RWPE1 (cell line): ENCODE results near the gene ASH1L.
"Not testable (repeated sequence)": the region's sequence is repeated elsewhere in the genome, so short reads cannot be mapped to it uniquely, and the experiment has no call there.

ENCODE experiments used
- CTCF ChIA-PET: fragments of 350-600 bp; sonication (Branson Sonifier 250); formaldehyde crosslinking; extraction: SDS; loops from one replicate; lab custom pipeline; 2021; lab: Yijun Ruan, JAX
- POLR2A ChIA-PET: fragments of 400-600 bp; formaldehyde crosslinking; extraction: SDS; loops from one replicate; lab custom pipeline; 2020; ENCODE audit warnings: antibody characterized with exemption; ENCODE audit not compliant: low non-redundant PET; lab: Yijun Ruan, JAX
- DNase-seq: peaks from one replicate; pipeline ENCODE4 v3.0.0; 2012; ENCODE audit warnings: low spot score
- H3K27ac ChIP-seq: fragments of 450-650 bp; 2 replicates; pipeline ENCODE4 v1.5.1; 2017
- TF ChIP-seq, protein P1 (sequence below): fragments of 450-650 bp; conservative IDR thresholded peaks from 2 replicates; pipeline ENCODE4 v1.5.1; 2017; ENCODE audit warnings: low read depth, mild to moderate bottlenecking

Gene ASH1L

DNA sequence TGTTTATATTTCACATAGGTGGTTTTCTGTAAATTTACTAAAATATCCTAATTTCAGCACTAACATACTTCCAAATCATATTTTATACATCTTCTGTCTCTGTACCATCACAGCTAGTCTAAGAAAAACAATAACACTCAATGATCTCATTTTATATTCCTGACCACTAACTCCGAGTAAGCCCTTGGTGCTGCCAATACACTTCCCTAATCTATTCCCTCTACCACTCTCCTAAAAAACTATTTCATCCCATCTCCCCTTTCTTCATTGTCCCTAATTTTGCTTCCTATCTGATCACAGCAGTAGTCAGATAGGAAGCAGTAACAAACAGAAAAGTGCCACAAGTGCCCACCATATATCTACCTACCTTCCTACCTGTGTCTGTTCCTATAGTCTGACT is 36.2 kb downstream of the ASH1L start:
- ChIA-PET POLR2A (no interaction called here), CTCF (interaction anchor here (0.7 kb wide), 1 partner anchor 58 kb away, joined by 3 read pairs; no protein-coding TSS in a partner anchor)
- TF ChIP-seq, protein P1, sequence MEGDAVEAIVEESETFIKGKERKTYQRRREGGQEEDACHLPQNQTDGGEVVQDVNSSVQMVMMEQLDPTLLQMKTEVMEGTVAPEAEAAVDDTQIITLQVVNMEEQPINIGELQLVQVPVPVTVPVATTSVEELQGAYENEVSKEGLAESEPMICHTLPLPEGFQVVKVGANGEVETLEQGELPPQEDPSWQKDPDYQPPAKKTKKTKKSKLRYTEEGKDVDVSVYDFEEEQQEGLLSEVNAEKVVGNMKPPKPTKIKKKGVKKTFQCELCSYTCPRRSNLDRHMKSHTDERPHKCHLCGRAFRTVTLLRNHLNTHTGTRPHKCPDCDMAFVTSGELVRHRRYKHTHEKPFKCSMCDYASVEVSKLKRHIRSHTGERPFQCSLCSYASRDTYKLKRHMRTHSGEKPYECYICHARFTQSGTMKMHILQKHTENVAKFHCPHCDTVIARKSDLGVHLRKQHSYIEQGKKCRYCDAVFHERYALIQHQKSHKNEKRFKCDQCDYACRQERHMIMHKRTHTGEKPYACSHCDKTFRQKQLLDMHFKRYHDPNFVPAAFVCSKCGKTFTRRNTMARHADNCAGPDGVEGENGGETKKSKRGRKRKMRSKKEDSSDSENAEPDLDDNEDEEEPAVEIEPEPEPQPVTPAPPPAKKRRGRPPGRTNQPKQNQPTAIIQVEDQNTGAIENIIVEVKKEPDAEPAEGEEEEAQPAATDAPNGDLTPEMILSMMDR = no peak
- no peak for DNase-seq
- H3K27ac ChIP-seq = no peak overlapping the region

GRCh38 chr1:155522069-155522468 is 40.5 kb downstream of the ASH1L start:
- no peak for DNase-seq
- TF ChIP-seq, protein P1 = no peak
- ChIA-PET POLR2A (no interaction called here), CTCF (no interaction called here)
- H3K27ac ChIP-seq = no peak overlapping the region

DNA sequence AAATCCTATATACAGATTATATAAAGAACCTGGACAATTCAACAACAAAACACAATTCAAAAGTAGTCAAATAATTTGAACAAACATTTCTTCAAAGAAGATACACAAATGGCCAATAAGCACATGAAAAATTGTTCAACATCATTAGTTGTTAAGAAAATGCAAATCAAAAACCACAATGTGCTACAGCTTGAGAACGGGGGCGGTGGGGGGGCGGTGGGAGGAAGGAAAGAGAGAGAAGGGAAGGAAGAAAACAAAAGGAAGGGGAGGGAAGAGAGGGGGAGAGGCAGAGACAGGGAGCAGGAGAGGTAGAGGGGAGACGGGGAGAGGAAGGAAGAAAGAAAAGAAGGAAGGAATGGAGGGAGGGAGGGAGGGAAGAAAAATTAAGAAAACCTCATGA is 44.1 kb downstream of the ASH1L start:
- ChIA-PET POLR2A (no interaction called here), CTCF (interaction anchor here (0.6 kb wide), 1 partner anchor 1567 kb away, joined by 4 read pairs; no protein-coding TSS in a partner anchor)
- no peak overlapping the region for H3K27ac ChIP-seq

DNA sequence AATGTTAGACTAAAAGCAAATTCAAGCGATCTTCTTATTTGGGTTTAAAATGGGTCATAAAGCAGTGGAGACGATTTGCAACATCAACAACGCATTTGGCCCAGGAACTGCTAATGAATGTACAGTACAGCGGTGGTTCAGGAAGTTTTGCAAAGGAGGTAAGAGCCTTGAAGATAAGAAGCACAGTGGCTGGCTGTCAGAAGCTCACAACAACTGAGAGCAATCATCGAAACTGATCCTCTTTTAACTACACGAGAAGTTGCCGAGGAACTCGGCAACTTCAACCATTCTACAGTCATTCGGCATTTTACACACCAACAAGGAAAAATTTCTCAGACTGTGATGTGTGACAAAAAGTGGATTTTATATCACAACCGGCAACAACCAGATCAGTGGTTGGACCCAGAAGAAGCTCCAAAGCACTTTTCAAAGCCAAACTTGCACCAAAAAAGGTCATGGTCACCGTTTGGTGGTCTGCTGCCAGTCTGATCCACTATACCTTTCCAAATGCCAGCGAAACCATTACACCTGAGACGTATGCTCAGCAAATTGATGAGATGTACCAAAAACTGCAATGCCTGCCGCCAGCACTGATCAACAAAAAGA is 47.9 kb downstream of the ASH1L start:
- TF ChIP-seq, protein P1 = no peak
- ChIA-PET CTCF (no interaction called here), POLR2A (no interaction called here)
- H3K27ac ChIP-seq = no peak overlapping the region
- no peak for DNase-seq

More for the DNA sequence above, 44.1 kb downstream of the ASH1L start:
- no peak for DNase-seq
- TF ChIP-seq, protein P1 = no peak

DNA sequence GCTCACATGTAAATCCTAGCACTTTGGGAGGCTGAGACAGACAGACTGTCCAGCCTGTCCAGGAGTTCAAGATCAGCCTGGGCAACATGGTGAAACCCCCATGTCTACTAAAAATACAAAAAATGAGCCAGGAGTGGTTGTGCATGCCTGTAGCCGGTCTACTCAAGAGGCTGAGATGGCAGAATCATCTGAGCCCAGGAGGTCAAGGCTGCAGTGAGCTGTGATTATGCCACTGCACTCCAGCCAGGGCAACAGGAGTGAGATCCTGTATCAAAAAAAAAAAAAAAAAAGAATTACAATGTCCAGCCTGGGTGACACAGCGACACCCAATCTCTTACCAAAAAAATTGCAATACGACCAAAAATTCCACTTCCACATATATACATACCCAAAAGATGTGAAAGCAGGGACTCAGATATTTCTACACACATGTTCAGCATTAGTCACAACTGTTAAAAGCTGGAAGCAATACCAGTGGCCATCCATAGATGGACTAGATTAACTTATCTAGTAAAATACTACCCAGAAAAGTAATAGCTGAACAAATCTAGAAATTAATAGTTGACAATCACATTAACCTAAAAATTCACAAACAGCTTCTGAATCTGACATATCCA is 49.2 kb downstream of the ASH1L start:
- ChIA-PET CTCF (interaction anchor here (0.6 kb wide), 1 partner anchor 47 kb away, joined by 3 read pairs; no protein-coding TSS in a partner anchor), POLR2A (no interaction called here)
- DNase-seq = no peak
- TF ChIP-seq, protein P1 = no peak
- no peak overlapping the region for H3K27ac ChIP-seq

GRCh38 chr1:155511385-155511784 is 51.2 kb downstream of the ASH1L start:
- DNase-seq, CTCF ChIA-PET, POLR2A ChIA-PET: not testable (repeated sequence)
- H3K27ac ChIP-seq = peak overlapping the region; percentile 53

- ChIA-PET CTCF (interaction anchor here (0.6 kb wide), 1 partner anchor 16 kb away, joined by 4 read pairs; no protein-coding TSS in a partner anchor), POLR2A (no interaction called here)
- H3K27ac ChIP-seq = no peak overlapping the region
- TF ChIP-seq, protein P1 = no peak
- no peak for DNase-seq
Measured at GRCh38 chr1:155509064-155509463, 53.5 kb downstream of the ASH1L start.
